Activated CD8-positive, alpha-beta memory T cell treated with anti-CD3 and anti-CD28 coated beads for 48 hours (primary cell): Measurements from ENCODE around the gene CTAGE4.
"Not testable (repeated sequence)": the region's sequence is repeated elsewhere in the genome, so short reads cannot be mapped to it uniquely, and the experiment has no call there.

Source experiments
- DNase-seq, 3 experiments: peaks; one replicate each; pipeline ENCODE4 v3.0.0-alpha.2; 2020; ENCODE audit warnings: low read depth in 2 of 3, low spot score in 2 of 3

Gene CTAGE4

GRCh38 chr7:144183166-144183565 lies at the start of gene CTAGE4:
CTAGE4 (plus strand) TSS chr7:144183466; CDS start chr7:144183504, 38 bp downstream.
- DNase-seq = not testable (repeated sequence)

GRCh38 chr7:144134116-144134515 lies 49.1 kb upstream of the CTAGE4 start:
- DNase-seq = no peak

GRCh38 chr7:144137501-144137900 lies 45.8 kb upstream of the CTAGE4 start:
- no peak for DNase-seq

GRCh38 chr7:144142187-144142586 lies 41.1 kb upstream of the CTAGE4 start:
- no peak for DNase-seq

GRCh38 chr7:144144426-144144825 lies 38.8 kb upstream of the CTAGE4 start:
- no peak for DNase-seq

- no peak for DNase-seq
Observed at GRCh38 chr7:144148224-144148827, 34.9 kb upstream of the CTAGE4 start.

GRCh38 chr7:144158861-144159260 lies 24.4 kb upstream of the CTAGE4 start:
- DNase-seq = no peak

GRCh38 chr7:144164784-144165183 lies 18.5 kb upstream of the CTAGE4 start:
- no peak for DNase-seq

- DNase-seq = not testable (repeated sequence)
Observed at GRCh38 chr7:144171594-144172350, 11.5 kb upstream of the CTAGE4 start.

GRCh38 chr7:144174613-144175012 lies 8.7 kb upstream of the CTAGE4 start:
- DNase-seq = no peak

- not testable (repeated sequence) for DNase-seq
Observed at GRCh38 chr7:144178380-144179164, 4.7 kb upstream of the CTAGE4 start.

- not testable (repeated sequence) for DNase-seq
Observed at GRCh38 chr7:144179165-144179479, 4.1 kb upstream of the CTAGE4 start.

- DNase-seq = not testable (repeated sequence)
Observed at GRCh38 chr7:144187848-144188247, 4.6 kb downstream of the CTAGE4 start.

GRCh38 chr7:144188578-144189171 lies 5.4 kb downstream of the CTAGE4 start:
- not testable (repeated sequence) for DNase-seq

GRCh38 chr7:144193782-144194181 lies 10.5 kb downstream of the CTAGE4 start:
- DNase-seq = not testable (repeated sequence)

GRCh38 chr7:144194453-144194852 lies 11.2 kb downstream of the CTAGE4 start:
- not testable (repeated sequence) for DNase-seq

- not testable (repeated sequence) for DNase-seq
Observed at GRCh38 chr7:144195212-144195872, 12.1 kb downstream of the CTAGE4 start, which contains the start of gene ARHGEF35. ARHGEF35 (minus strand) TSS chr7:144195833; CDS start chr7:144188383, 7,450 bp downstream.

GRCh38 chr7:144198934-144199333 lies 15.7 kb downstream of the CTAGE4 start:
- DNase-seq = not testable (repeated sequence)

- not testable (repeated sequence) for DNase-seq
Observed at GRCh38 chr7:144201978-144202377, 18.7 kb downstream of the CTAGE4 start.

- not testable (repeated sequence) for DNase-seq
Observed at GRCh38 chr7:144203086-144203485, 19.8 kb downstream of the CTAGE4 start.

GRCh38 chr7:144205306-144205705 lies 22.0 kb downstream of the CTAGE4 start:
- not testable (repeated sequence) for DNase-seq
